ENCODE data around the gene LRCOL1.

DNA sequence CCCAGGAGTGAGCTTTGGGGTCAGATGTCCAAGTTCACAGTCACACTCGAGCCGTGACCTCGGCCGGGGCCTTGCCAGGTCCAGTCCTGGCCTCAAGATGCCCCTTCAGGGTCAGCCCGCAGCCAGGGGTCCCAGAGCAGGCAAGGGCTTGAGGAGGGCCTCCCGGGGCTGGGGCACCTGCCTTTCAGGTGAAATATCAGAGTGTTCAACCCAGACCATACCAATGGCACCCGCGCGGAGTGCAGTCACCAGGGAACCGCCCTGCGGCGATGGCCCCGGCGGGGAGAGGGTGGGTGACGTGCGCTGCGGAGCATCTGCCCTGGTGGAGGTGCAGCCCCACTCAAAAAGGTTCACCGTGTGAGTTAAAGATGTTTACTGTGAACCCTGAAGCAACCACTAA is 16.9 kb downstream of the LRCOL1 start:
- TF ChIP-seq, protein P1, sequence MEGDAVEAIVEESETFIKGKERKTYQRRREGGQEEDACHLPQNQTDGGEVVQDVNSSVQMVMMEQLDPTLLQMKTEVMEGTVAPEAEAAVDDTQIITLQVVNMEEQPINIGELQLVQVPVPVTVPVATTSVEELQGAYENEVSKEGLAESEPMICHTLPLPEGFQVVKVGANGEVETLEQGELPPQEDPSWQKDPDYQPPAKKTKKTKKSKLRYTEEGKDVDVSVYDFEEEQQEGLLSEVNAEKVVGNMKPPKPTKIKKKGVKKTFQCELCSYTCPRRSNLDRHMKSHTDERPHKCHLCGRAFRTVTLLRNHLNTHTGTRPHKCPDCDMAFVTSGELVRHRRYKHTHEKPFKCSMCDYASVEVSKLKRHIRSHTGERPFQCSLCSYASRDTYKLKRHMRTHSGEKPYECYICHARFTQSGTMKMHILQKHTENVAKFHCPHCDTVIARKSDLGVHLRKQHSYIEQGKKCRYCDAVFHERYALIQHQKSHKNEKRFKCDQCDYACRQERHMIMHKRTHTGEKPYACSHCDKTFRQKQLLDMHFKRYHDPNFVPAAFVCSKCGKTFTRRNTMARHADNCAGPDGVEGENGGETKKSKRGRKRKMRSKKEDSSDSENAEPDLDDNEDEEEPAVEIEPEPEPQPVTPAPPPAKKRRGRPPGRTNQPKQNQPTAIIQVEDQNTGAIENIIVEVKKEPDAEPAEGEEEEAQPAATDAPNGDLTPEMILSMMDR (IDR thresholded peaks at IDR 0.05), result no peak
- no peak for TF ChIP-seq POLR2A (IDR thresholded peaks at IDR 0.05)

Data from adrenal gland (tissue), 5 donors.